SU-DHL-6 (cell line): ENCODE results near the gene MAML3.

Experiments used
- CTCF ChIP-seq: fragments of 200-600 bp; sonication (generic); IDR thresholded peaks from one replicate; pipeline ENCODE4 v1.5.1; 2017; ENCODE audit warnings: antibody characterized with exemption, mild to moderate bottlenecking, low read length, moderate library complexity; ENCODE audit not compliant: insufficient read depth, poor library complexity, severe bottlenecking
- EZH2phosphoT487 ChIP-seq: fragments of 200-600 bp; sonication (generic), shearing (Covaris generic); conservative IDR thresholded peaks from 2 replicates; pipeline ENCODE4 v1.6.1; 2018; ENCODE audit warnings: mild to moderate bottlenecking, antibody characterized with exemption, low read length, moderate library complexity, mixed read lengths

- TF ChIP-seq CTCF: no peak
- no peak for TF ChIP-seq EZH2phosphoT487
Measured at GRCh38 chr4:140020457-140021361, 133.3 kb downstream of the MAML3 start.
